Esophagus squamous epithelium (tissue), 4 donors: ENCODE results near the gene H2BW2.

ENCODE experiments used
- CTCF ChIP-seq, 6 experiments: fragments of 450-650 bp in 4 of 6; fragments of 200-600 bp in 2 of 6; sonication (generic) in 2 of 6; IDR thresholded peaks; one replicate each; pipeline ENCODE4 v1.5.1; 2016 to 2019; ENCODE audit warnings: antibody characterized with exemption in 6 of 6, mild to moderate bottlenecking in 4 of 6, moderate library complexity in 4 of 6
- POLR2A ChIP-seq, 4 donors: fragments of 450-650 bp; IDR thresholded peaks; one replicate each; pipeline ENCODE4 v1.6.1; 2017; ENCODE audit warnings: antibody characterized with exemption in 4 of 4, mild to moderate bottlenecking in 4 of 4, moderate library complexity in 3 of 4

DNA sequence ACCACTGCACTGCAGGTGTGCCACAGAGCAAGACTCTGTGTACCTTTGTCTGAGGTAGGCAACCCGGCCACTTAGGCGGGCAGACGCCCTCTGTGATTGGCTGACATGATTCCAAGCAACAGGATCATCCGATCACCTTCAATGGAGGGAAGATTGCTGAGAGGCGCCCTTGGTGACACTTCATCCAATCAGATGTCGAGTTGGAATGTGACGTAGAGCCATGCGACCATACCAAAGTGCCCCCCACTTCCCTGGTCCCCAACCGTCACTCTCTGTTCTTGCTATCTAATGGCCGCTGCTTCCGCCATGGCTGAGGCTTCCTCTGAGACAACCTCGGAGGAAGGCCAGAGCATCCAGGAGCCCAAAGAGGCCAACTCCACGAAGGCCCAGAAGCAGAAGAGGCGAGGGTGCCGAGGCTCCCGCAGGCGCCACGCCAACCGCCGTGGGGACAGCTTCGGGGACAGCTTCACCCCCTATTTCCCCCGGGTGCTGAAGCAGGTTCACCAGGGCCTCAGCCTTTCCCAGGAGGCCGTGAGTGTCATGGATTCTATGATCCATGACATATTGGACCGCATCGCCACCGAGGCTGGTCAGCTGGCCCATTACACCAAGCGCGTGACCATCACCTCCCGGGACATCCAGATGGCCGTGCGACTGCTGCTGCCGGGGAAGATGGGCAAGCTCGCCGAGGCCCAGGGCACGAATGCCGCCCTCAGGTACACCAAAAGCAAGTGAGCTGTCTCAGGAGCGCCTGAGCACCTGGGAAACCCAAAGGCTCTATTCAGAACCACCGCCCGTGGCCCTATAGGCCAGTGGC, at the start of gene H2BW2:
- TF ChIP-seq CTCF (IDR thresholded peaks at IDR 0.05) (no peak), POLR2A (IDR thresholded peaks at IDR 0.05) (no peak)
